ENCODE measurements around the gene NUDCD3. TPM values are rescaled to one million over a fixed set of nuclear protein-coding genes. Genes with fewer than 3 reads are reported as not detected.

Gene NUDCD3
- total RNA-seq, 1 donor, result 47.1 TPM

- H3K4me3 ChIP-seq (ENCODE audit: low read depth, low read length), result no peak overlapping the region
- DNase-seq (ENCODE audit: low read depth), result peak; percentile 74
- TF ChIP-seq CTCF (IDR thresholded peaks at IDR 0.05; ENCODE audit: insufficient read depth, low read length), result no peak
These were observed 106.9 kb downstream of the NUDCD3 start for GRCh38 chr7:44383566-44383965.

- DNase-seq (ENCODE audit: low read depth), result peak; percentile 32
- H3K4me3 ChIP-seq (ENCODE audit: low read depth, low read length), result no peak overlapping the region
- TF ChIP-seq CTCF (IDR thresholded peaks at IDR 0.05; ENCODE audit: insufficient read depth, low read length), result no peak
These were observed 107.8 kb downstream of the NUDCD3 start for GRCh38 chr7:44382459-44383265.

- no peak for DNase-seq (ENCODE audit: low read depth)
- TF ChIP-seq CTCF (IDR thresholded peaks at IDR 0.05; ENCODE audit: insufficient read depth, low read length), result no peak
- H3K4me3 ChIP-seq (ENCODE audit: low read depth, low read length), result no peak overlapping the region
These were observed 108.8 kb downstream of the NUDCD3 start for GRCh38 chr7:44381494-44382220.

- peak; percentile 35 for DNase-seq (ENCODE audit: low read depth)
- no peak overlapping the region for H3K4me3 ChIP-seq (ENCODE audit: low read depth, low read length)
- TF ChIP-seq CTCF (IDR thresholded peaks at IDR 0.05; ENCODE audit: insufficient read depth, low read length), result no peak
These were observed 109.5 kb downstream of the NUDCD3 start for GRCh38 chr7:44380831-44381493.

- H3K4me3 ChIP-seq (ENCODE audit: low read depth, low read length), result no peak overlapping the region
- no peak for TF ChIP-seq CTCF (IDR thresholded peaks at IDR 0.05; ENCODE audit: insufficient read depth, low read length)
- DNase-seq (ENCODE audit: low read depth), result no peak
These were observed 110.1 kb downstream of the NUDCD3 start for GRCh38 chr7:44380189-44380830.

GRCh38 chr7:44379366-44380188 is 110.9 kb downstream of the NUDCD3 start:
- peak; percentile 34 for DNase-seq (ENCODE audit: low read depth)
- no peak for TF ChIP-seq CTCF (IDR thresholded peaks at IDR 0.05; ENCODE audit: insufficient read depth, low read length)
- no peak overlapping the region for H3K4me3 ChIP-seq (ENCODE audit: low read depth, low read length)
